Esophagus muscularis mucosa (tissue), 4 donors: Measurements from ENCODE around the gene NELL1. TPM values are rescaled to one million over a fixed set of nuclear protein-coding genes. Genes with fewer than 3 reads are reported as not detected.

Source experiments
- DNase-seq: peaks from one replicate; pipeline ENCODE4 v3.0.0-alpha.2; 2017; ENCODE audit errors: extremely low spot score
- H3K27ac ChIP-seq, 4 donors: fragments of 200-600 bp; sonication (generic); replicated peaks in 1 of 4; 1 replicate in 3 of 4; 2 replicates in 1 of 4; pipeline ENCODE4 v1.5.1; 2016 to 2019; ENCODE audit warnings: mild to moderate bottlenecking in 1 of 4
- H3K27me3 ChIP-seq, 4 donors: fragments of 200-600 bp; sonication (generic); one replicate each; pipeline versions ENCODE4 v1.5.1 to v1.6.0; 2016 to 2019
- H3K36me3 ChIP-seq, 4 donors: fragments of 200-600 bp; sonication (generic); one replicate each; pipeline ENCODE4 v1.5.1; 2016 to 2019
- H3K4me1 ChIP-seq, 4 donors: fragments of 200-600 bp; sonication (generic); one replicate each; pipeline ENCODE4 v1.5.1; 2016 to 2019
- H3K4me3 ChIP-seq, 4 donors: fragments of 200-600 bp; sonication (generic); 1 replicate in 2 of 4; 2 replicates in 2 of 4; pipeline ENCODE4 v1.5.1; 2016 to 2019; ENCODE audit warnings: mild to moderate bottlenecking in 4 of 4, moderate library complexity in 1 of 4
- H3K9me3 ChIP-seq, 4 donors: fragments of 200-600 bp; sonication (generic); 1 replicate in 3 of 4; 2 replicates in 1 of 4; pipeline ENCODE4 v1.5.1; 2016 to 2019
- CTCF ChIP-seq, 3 experiments: fragments of 200-600 bp in 2 of 3; fragments of 450-650 bp in 1 of 3; sonication (generic) in 2 of 3; IDR thresholded peaks; one replicate each; pipeline ENCODE4 v1.5.1; 2017 to 2019; ENCODE audit warnings: antibody characterized with exemption in 3 of 3, mild to moderate bottlenecking in 2 of 3, moderate library complexity in 1 of 3
- EP300 ChIP-seq: sonication (generic); formaldehyde crosslinking; IDR thresholded peaks from one replicate; pipeline ENCODE4 v1.6.1; 2017; ENCODE audit warnings: antibody characterized with exemption
- POLR2A ChIP-seq: fragments of 450-650 bp; IDR thresholded peaks from one replicate; pipeline ENCODE4 v1.6.1; 2017; ENCODE audit warnings: antibody characterized with exemption, moderate library complexity, mild to moderate bottlenecking, low read depth
- POLR2AphosphoS5 ChIP-seq, 2 donors: sonication (generic); formaldehyde crosslinking; IDR thresholded peaks; one replicate each; pipeline ENCODE4 v1.6.1; 2017; ENCODE audit warnings: antibody characterized with exemption in 2 of 2
- WGBS: methylation state at CpG from one replicate; pipeline ENCODE4 v1.1.5; 2018; 5-methylcytosine and 5-hydroxymethylcytosine counted together
- intact Hi-C: fragments of 100-400 bp; cut with DNase I; formaldehyde crosslinking; loops from one replicate; pipeline ENCODE4 v1.15.1; 2023
- total RNA-seq, 4 donors: library from RNA; depleted of rRNA; stranded (reverse); fragments of >200 nt; gene quantifications; one replicate each; pipeline versions ENCODE4 v1.1.0 to v1.2.1, GENCODE V29; 2016

NELL1 gene
- total RNA-seq, 4 donors from 2014 or later: 0.65 to 2.7 (median 0.90) TPM

GRCh38 chr11:21179770-21180169 lies 510.4 kb downstream of the NELL1 start:
- no peak for DNase-seq
- no peak overlapping the region for H3K27ac ChIP-seq
- TF ChIP-seq POLR2AphosphoS5 (IDR thresholded peaks at IDR 0.05) (no peak), CTCF (IDR thresholded peaks at IDR 0.05) (no peak), EP300 (no peak), POLR2A (no peak)
- no peaks in the 10 kb centered on the region for H3K4me1 ChIP-seq
- no peak overlapping the region for H3K4me3 ChIP-seq
- H3K36me3 ChIP-seq: no peaks in the 10 kb centered on the region
- no peaks in the 10 kb centered on the region for H3K9me3 ChIP-seq
- 70% methylated on average over 1 of the region's 1 CpG for WGBS
- no peaks in the 10 kb centered on the region for H3K27me3 ChIP-seq
- intact Hi-C loops: no loop called here

- intact Hi-C loops: no loop called here
- Histone ChIP-seq H3K27me3 (no peaks in the 10 kb centered on the region), H3K4me3 (no peak overlapping the region), H3K9me3 (no peaks in the 10 kb centered on the region), H3K4me1 (no peaks in the 10 kb centered on the region), H3K36me3 (no peaks in the 10 kb centered on the region), H3K27ac (no peak overlapping the region)
- TF ChIP-seq EP300: no peak
- TF ChIP-seq CTCF (IDR thresholded peaks at IDR 0.05): no peak
- TF ChIP-seq POLR2AphosphoS5 (IDR thresholded peaks at IDR 0.05): no peak
- no peak for TF ChIP-seq POLR2A
- WGBS: 56% methylated on average over 3 of the region's 3 CpGs
- DNase-seq: no peak
Measured at GRCh38 chr11:21180182-21180581, 510.8 kb downstream of the NELL1 start.

GRCh38 chr11:21185959-21186358 lies 516.6 kb downstream of the NELL1 start:
- Histone ChIP-seq H3K9me3 (no peaks in the 10 kb centered on the region), H3K36me3 (no peaks in the 10 kb centered on the region), H3K4me3 (no peak overlapping the region), H3K27ac (no peak overlapping the region), H3K4me1 (no peaks in the 10 kb centered on the region), H3K27me3 (no peaks in the 10 kb centered on the region)
- intact Hi-C loops: no loop called here
- no peak for DNase-seq
- TF ChIP-seq POLR2A (no peak), EP300 (no peak), POLR2AphosphoS5 (IDR thresholded peaks at IDR 0.05) (no peak), CTCF (IDR thresholded peaks at IDR 0.05) (no peak)

- no peaks in the 10 kb centered on the region for H3K9me3 ChIP-seq
- TF ChIP-seq POLR2AphosphoS5 (IDR thresholded peaks at IDR 0.05): no peak
- no peak for TF ChIP-seq CTCF (IDR thresholded peaks at IDR 0.05)
- DNase-seq: no peak
Measured at GRCh38 chr11:21190181-21190580, 520.8 kb downstream of the NELL1 start.

GRCh38 chr11:21195995-21196394 lies 526.6 kb downstream of the NELL1 start:
- H3K27ac ChIP-seq: no peak overlapping the region

More at GRCh38 chr11:21190181-21190580, 520.8 kb downstream of the NELL1 start:
- intact Hi-C loops: no loop called here
- WGBS: 75% methylated on average over 3 of the region's 3 CpGs
- Histone ChIP-seq H3K4me1 (no peaks in the 10 kb centered on the region), H3K36me3 (no peaks in the 10 kb centered on the region), H3K4me3 (no peak overlapping the region), H3K27me3 (no peaks in the 10 kb centered on the region), H3K27ac (no peak overlapping the region)

More at GRCh38 chr11:21195995-21196394, 526.6 kb downstream of the NELL1 start:
- Histone ChIP-seq H3K4me1 (no peaks in the 10 kb centered on the region), H3K4me3 (no peak overlapping the region), H3K36me3 (no peaks in the 10 kb centered on the region), H3K9me3 (no peaks in the 10 kb centered on the region), H3K27me3 (no peaks in the 10 kb centered on the region)
- no peak for DNase-seq
- intact Hi-C loops: no loop called here
- 42% methylated on average over 2 of the region's 2 CpGs for WGBS
- no peak for TF ChIP-seq EP300
- TF ChIP-seq POLR2A: no peak
